Vagina (tissue), 2 donors: ENCODE results near the gene WDFY3. TPM values are rescaled to one million over a fixed set of nuclear protein-coding genes. Genes with fewer than 3 reads are reported as not detected.

ENCODE experiments used
- DNase-seq, 2 donors: peaks; one replicate each; pipeline ENCODE4 v3.0.0-alpha.2; 2017; ENCODE audit errors: extremely low spot score in 2 of 2
- H3K27ac ChIP-seq: fragments of 200-600 bp; sonication (generic); one replicate; pipeline ENCODE4 v1.5.1; 2019
- H3K27me3 ChIP-seq: fragments of 200-600 bp; sonication (generic); one replicate; pipeline ENCODE4 v1.5.1; 2019
- H3K36me3 ChIP-seq, 2 donors: fragments of 200-600 bp; sonication (generic); one replicate each; pipeline ENCODE4 v1.5.1; 2017 to 2019
- H3K4me1 ChIP-seq: fragments of 200-600 bp; sonication (generic); one replicate; pipeline ENCODE4 v1.5.1; 2019
- H3K4me3 ChIP-seq, 2 donors: fragments of 200-600 bp; sonication (generic); 1 replicate in 1 of 2; 2 replicates in 1 of 2; pipeline ENCODE4 v1.5.1; 2016 to 2019
- H3K9me3 ChIP-seq: fragments of 200-600 bp; sonication (generic); one replicate; pipeline ENCODE4 v1.5.1; 2019
- CTCF ChIP-seq, 3 experiments: fragments of 450-650 bp in 2 of 3; fragments of 200-600 bp in 1 of 3; sonication (generic) in 1 of 3; IDR thresholded peaks; one replicate each; pipeline ENCODE4 v1.5.1; 2017 to 2019; ENCODE audit warnings: antibody characterized with exemption in 3 of 3, mild to moderate bottlenecking in 2 of 3, moderate library complexity in 2 of 3
- POLR2A ChIP-seq, 2 donors: fragments of 450-650 bp; IDR thresholded peaks; one replicate each; pipeline ENCODE4 v1.6.1; 2017; ENCODE audit warnings: antibody characterized with exemption in 2 of 2, mild to moderate bottlenecking in 2 of 2, moderate library complexity in 2 of 2
- POLR2AphosphoS5 ChIP-seq, 2 donors: sonication (generic); formaldehyde crosslinking; IDR thresholded peaks; one replicate each; pipeline ENCODE4 v1.9.0; 2017; ENCODE audit warnings: antibody characterized with exemption in 2 of 2, mild to moderate bottlenecking in 2 of 2, low read depth in 1 of 2; ENCODE audit not compliant: insufficient read depth in 1 of 2
- intact Hi-C: fragments of 100-400 bp; cut with DNase I; formaldehyde crosslinking; loops from one replicate; pipeline ENCODE4 v1.15.1; 2023
- total RNA-seq: library from RNA; depleted of rRNA; stranded (reverse); fragments of >200 nt; gene quantifications from one replicate; pipeline ENCODE4 v1.2.3, GENCODE V29; 2016

Gene WDFY3
- total RNA-seq, 1 donor from 2014 or later = 67.8 TPM

GRCh38 chr4:84952004-84952403 lies 14.5 kb downstream of the WDFY3 start:
- TF ChIP-seq POLR2AphosphoS5 (IDR thresholded peaks at IDR 0.05; ENCODE audit: insufficient read depth in 1 of 2, low read depth in 1 of 2) (peak in 1 of 2 donors; percentile 92), POLR2A (IDR thresholded peaks at IDR 0.05) (no peak)
- Histone ChIP-seq H3K4me3 (no peak overlapping the region), H3K9me3 (no peaks in the 10 kb centered on the region), H3K27me3 (no peaks in the 10 kb centered on the region), H3K4me1 (peaks cover 68% of the 10 kb centered on the region), H3K36me3 (no peaks in the 10 kb centered on the region), H3K27ac (no peak overlapping the region)
- intact Hi-C loops = no loop called here
- no peak for DNase-seq

- Histone ChIP-seq H3K27ac (no peak overlapping the region), H3K27me3 (no peaks in the 10 kb centered on the region), H3K36me3 (no peaks in the 10 kb centered on the region), H3K4me1 (peaks cover 63% of the 10 kb centered on the region), H3K4me3 (no peak overlapping the region), H3K9me3 (no peaks in the 10 kb centered on the region)
- intact Hi-C loops = no loop called here
- no peak for TF ChIP-seq CTCF (IDR thresholded peaks at IDR 0.05)
- TF ChIP-seq POLR2A (IDR thresholded peaks at IDR 0.05) = no peak
- DNase-seq = no peak
These were observed 18.4 kb downstream of the WDFY3 start for GRCh38 chr4:84948056-84948455.

- Histone ChIP-seq H3K36me3 (no peaks in the 10 kb centered on the region), H3K4me3 (no peak overlapping the region), H3K4me1 (peaks cover 39% of the 10 kb centered on the region), H3K27ac (no peak overlapping the region), H3K27me3 (no peaks in the 10 kb centered on the region), H3K9me3 (peaks cover 4% of the 10 kb centered on the region)
- no peak for DNase-seq
- intact Hi-C loops = no loop called here
- TF ChIP-seq CTCF (IDR thresholded peaks at IDR 0.05) (no peak), POLR2AphosphoS5 (IDR thresholded peaks at IDR 0.05; ENCODE audit: insufficient read depth in 1 of 2, low read depth in 1 of 2) (no peak), POLR2A (IDR thresholded peaks at IDR 0.05) (no peak)
These were observed 21.5 kb downstream of the WDFY3 start for GRCh38 chr4:84944947-84945346.

GRCh38 chr4:84940960-84941359 lies 25.5 kb downstream of the WDFY3 start:
- no peak overlapping the region for H3K27ac ChIP-seq
- no peak for DNase-seq
- intact Hi-C loops = no loop called here
- H3K9me3 ChIP-seq = peaks cover 4% of the 10 kb centered on the region
- H3K4me3 ChIP-seq = no peak overlapping the region
- TF ChIP-seq CTCF (IDR thresholded peaks at IDR 0.05) = no peak
- TF ChIP-seq POLR2AphosphoS5 (IDR thresholded peaks at IDR 0.05; ENCODE audit: insufficient read depth in 1 of 2, low read depth in 1 of 2) = no peak
- TF ChIP-seq POLR2A (IDR thresholded peaks at IDR 0.05) = no peak
- no peaks in the 10 kb centered on the region for H3K36me3 ChIP-seq
- H3K27me3 ChIP-seq = no peaks in the 10 kb centered on the region
- peaks cover 34% of the 10 kb centered on the region for H3K4me1 ChIP-seq

GRCh38 chr4:84939113-84939512 lies 27.4 kb downstream of the WDFY3 start:
- no peak for DNase-seq
- intact Hi-C loops = no loop called here
- peaks cover 27% of the 10 kb centered on the region for H3K4me1 ChIP-seq
- H3K36me3 ChIP-seq = no peaks in the 10 kb centered on the region
- peaks cover 4% of the 10 kb centered on the region for H3K9me3 ChIP-seq
- TF ChIP-seq POLR2A (IDR thresholded peaks at IDR 0.05) (no peak), CTCF (IDR thresholded peaks at IDR 0.05) (no peak), POLR2AphosphoS5 (IDR thresholded peaks at IDR 0.05; ENCODE audit: insufficient read depth in 1 of 2, low read depth in 1 of 2) (no peak)
- no peak overlapping the region for H3K4me3 ChIP-seq
- H3K27me3 ChIP-seq = no peaks in the 10 kb centered on the region
- no peak overlapping the region for H3K27ac ChIP-seq

GRCh38 chr4:84938316-84938715 lies 28.2 kb downstream of the WDFY3 start:
- intact Hi-C loops = no loop called here

More at GRCh38 chr4:84938316-84938715, 28.2 kb downstream of the WDFY3 start:
- no peak for DNase-seq
- no peak overlapping the region for H3K4me3 ChIP-seq
- peaks cover 27% of the 10 kb centered on the region for H3K4me1 ChIP-seq
- peaks cover 4% of the 10 kb centered on the region for H3K9me3 ChIP-seq
- no peaks in the 10 kb centered on the region for H3K27me3 ChIP-seq
- no peak for TF ChIP-seq POLR2A (IDR thresholded peaks at IDR 0.05)
- no peak overlapping the region for H3K27ac ChIP-seq
- no peaks in the 10 kb centered on the region for H3K36me3 ChIP-seq
